H1 (cell line): ENCODE measurements around the gene AGAP1. TPM values are rescaled to one million over a fixed set of nuclear protein-coding genes. Genes with fewer than 3 reads are reported as not detected.

Experiments
- CTCF ChIA-PET: fragments of 300-600 bp; sonication (Branson Sonifier 250); formaldehyde crosslinking; loops from one replicate; lab custom pipeline; 2021; ENCODE audit not compliant: partially characterized antibody; lab: Charles Lee
- POLR2A ChIA-PET: fragments of 300-600 bp; sonication (Branson Sonifier 250); formaldehyde crosslinking; loops from one replicate; lab custom pipeline; 2021; ENCODE audit warnings: inconsistent platforms; ENCODE audit not compliant: partially characterized antibody; lab: Charles Lee
- DNase-seq, 2 experiments: peaks; one replicate each; pipeline versions ENCODE4 v3.0.0 to v3.0.0-alpha.2; 2010 to 2022; ENCODE audit warnings: low spot score in 2 of 2, low read depth in 1 of 2, mixed read lengths in 1 of 2
- FAIRE-seq: peaks from 2 replicates; lab custom pipeline; 2011; peaks lifted over from hg19 to GRCh38; lab: Jason Lieb, UNC
- H2AFZ ChIP-seq: 2 replicates; pipeline ENCODE4 v1.8.1; 2012; ENCODE audit warnings: low read length, inconsistent platforms
- H2AK5ac ChIP-seq: 2 replicates; pipeline ENCODE4 v1.6.1; 2013; ENCODE audit warnings: low read depth, low read length
- H2BK120ac ChIP-seq: replicated peaks from 2 replicates; pipeline ENCODE3; 2013; ENCODE audit warnings: low read depth, low read length, inconsistent platforms
- H2BK12ac ChIP-seq: 2 replicates; pipeline ENCODE4 v1.6.1; 2013; ENCODE audit warnings: low read depth, low read length
- H2BK15ac ChIP-seq: 2 replicates; pipeline ENCODE4 v1.6.1; 2013; ENCODE audit warnings: low read length
- H2BK20ac ChIP-seq: 2 replicates; pipeline ENCODE4 v1.6.1; 2013; ENCODE audit warnings: low read length
- H2BK5ac ChIP-seq: 2 replicates; pipeline ENCODE4 v1.6.1; 2013; ENCODE audit warnings: low read depth, low read length
- H3K14ac ChIP-seq: 2 replicates; pipeline ENCODE4 v1.6.1; 2013; ENCODE audit warnings: inconsistent platforms; ENCODE audit not compliant: insufficient read length
- H3K18ac ChIP-seq: 2 replicates; pipeline ENCODE4 v1.6.1; 2013; ENCODE audit warnings: low read length; ENCODE audit errors: extremely low read depth
- H3K23ac ChIP-seq: 2 replicates; pipeline ENCODE4 v1.6.1; 2013; ENCODE audit warnings: inconsistent platforms; ENCODE audit not compliant: insufficient read length
- H3K23me2 ChIP-seq: 2 replicates; pipeline ENCODE4 v1.6.1; 2013; ENCODE audit warnings: low read depth, low read length
- H3K27ac ChIP-seq: 2 replicates; pipeline ENCODE4 v1.6.1; 2011; ENCODE audit warnings: low read depth, low read length, inconsistent platforms
- H3K27me3 ChIP-seq, 4 experiments: replicated peaks in 1 of 4; 1 replicate in 1 of 4; 2 replicates in 3 of 4; pipeline versions ENCODE4 v1.6.1 to v1.8.1; 2011 to 2013; ENCODE audit warnings: low read length in 3 of 4, mild to moderate bottlenecking in 3 of 4, inconsistent platforms in 2 of 4, mixed read lengths in 2 of 4, moderate library complexity in 1 of 4; ENCODE audit not compliant: control insufficient read depth in 3 of 4, insufficient read depth in 3 of 4; ENCODE audit errors: extremely low read depth in 1 of 4
- H3K36me3 ChIP-seq, 4 experiments: 2 replicates each; pipeline versions ENCODE4 v1.6.1 to v1.8.1; 2011 to 2013; ENCODE audit warnings: mild to moderate bottlenecking in 4 of 4, low read length in 3 of 4, moderate library complexity in 2 of 4, control low read depth in 1 of 4, inconsistent platforms in 1 of 4; ENCODE audit not compliant: insufficient read depth in 4 of 4, control insufficient read depth in 2 of 4
- H3K4ac ChIP-seq: replicated peaks from 2 replicates; pipeline ENCODE3; 2013; ENCODE audit warnings: low read length, low read depth, mixed read lengths, inconsistent platforms; ENCODE audit not compliant: insufficient read length
- H3K4me1 ChIP-seq, 4 experiments: replicated peaks in 1 of 4; 1 replicate in 1 of 4; 2 replicates in 3 of 4; pipeline versions ENCODE4 v1.6.1 to v1.8.1; 2011 to 2013; ENCODE audit warnings: low read length in 3 of 4, inconsistent platforms in 2 of 4, mixed read lengths in 1 of 4; ENCODE audit not compliant: insufficient read depth in 4 of 4, control insufficient read depth in 3 of 4
- H3K4me2 ChIP-seq, 2 experiments: 2 replicates each; pipeline versions ENCODE4 v1.6.1 to v1.8.1; 2011 to 2013; ENCODE audit warnings: low read depth in 2 of 2, low read length in 2 of 2, control low read depth in 1 of 2, inconsistent platforms in 1 of 2, mild to moderate bottlenecking in 1 of 2; ENCODE audit not compliant: insufficient read depth in 1 of 2
- H3K4me3 ChIP-seq, 4 experiments: fragments of 200-600, 300-600 bp in 1 of 4; sonication (generic), shearing (Covaris generic), sonication (Bioruptor Twin) in 1 of 4; 2 replicates each; pipeline versions ENCODE4 v1.5.1 to v1.8.1; 2011 to 2016; ENCODE audit warnings: low read length in 4 of 4, low read depth in 3 of 4, control low read depth in 2 of 4, inconsistent platforms in 2 of 4, mild to moderate bottlenecking in 2 of 4, mixed read lengths in 1 of 4, moderate library complexity in 1 of 4; ENCODE audit not compliant: insufficient read depth in 2 of 4; ENCODE audit errors: extremely low read depth in 1 of 4
- H3K56ac ChIP-seq: replicated peaks from 2 replicates; pipeline ENCODE3; 2013; ENCODE audit warnings: low read depth, mild to moderate bottlenecking, mixed read lengths, low read length, inconsistent platforms; ENCODE audit not compliant: insufficient read length
- H3K79me1 ChIP-seq: 2 replicates; pipeline ENCODE4 v1.6.1; 2013; ENCODE audit warnings: low read depth, low read length, control low read depth
- H3K79me2 ChIP-seq, 2 experiments: 2 replicates each; pipeline versions ENCODE4 v1.6.1 to v1.8.1; 2012 to 2013; ENCODE audit warnings: low read length in 2 of 2, mild to moderate bottlenecking in 2 of 2, inconsistent platforms in 1 of 2; ENCODE audit not compliant: insufficient read depth in 2 of 2, control insufficient read depth in 1 of 2
- H3K9ac ChIP-seq, 4 experiments: replicated peaks in 1 of 4; 1 replicate in 1 of 4; 2 replicates in 3 of 4; pipeline versions ENCODE4 v1.6.1 to v1.8.1; 2011 to 2013; ENCODE audit warnings: low read depth in 3 of 4, low read length in 3 of 4, control low read depth in 2 of 4, mild to moderate bottlenecking in 2 of 4, moderate library complexity in 2 of 4, inconsistent platforms in 1 of 4; ENCODE audit errors: extremely low read depth in 1 of 4
- H3K9me3 ChIP-seq, 2 experiments: 2 replicates each; pipeline versions ENCODE4 v1.6.1 to v1.8.1; 2012 to 2013; ENCODE audit warnings: mild to moderate bottlenecking in 2 of 2, moderate library complexity in 2 of 2, control low read depth in 1 of 2, inconsistent platforms in 1 of 2, low read depth in 1 of 2, low read length in 1 of 2, mixed read lengths in 1 of 2; ENCODE audit not compliant: insufficient read depth in 2 of 2
- H4K20me1 ChIP-seq, 2 experiments: replicated peaks in 1 of 2; 2 replicates each; pipeline versions ENCODE3 to v1.8.1; 2011 to 2013; ENCODE audit warnings: inconsistent platforms in 2 of 2, low read length in 2 of 2, mild to moderate bottlenecking in 1 of 2; ENCODE audit not compliant: insufficient read depth in 2 of 2, control insufficient read depth in 1 of 2
- H4K5ac ChIP-seq: 2 replicates; pipeline ENCODE4 v1.6.1; 2013; ENCODE audit warnings: low read length, low read depth, mixed read lengths, inconsistent platforms; ENCODE audit not compliant: insufficient read length
- H4K8ac ChIP-seq: 2 replicates; pipeline ENCODE4 v1.8.0; 2013; ENCODE audit warnings: mild to moderate bottlenecking, moderate library complexity, low read length, inconsistent platforms; ENCODE audit not compliant: insufficient read depth; ENCODE audit errors: extremely low read depth
- H4K91ac ChIP-seq: replicated peaks from 2 replicates; pipeline ENCODE3; 2013; ENCODE audit warnings: low read length, mixed read lengths, inconsistent platforms; ENCODE audit not compliant: insufficient read length
- BCL11A ChIP-seq, 2 experiments: IDR thresholded peaks; one replicate each; pipeline ENCODE4 v1.6.1; 2011; ENCODE audit warnings: low read depth in 2 of 2, low read length in 2 of 2, mild to moderate bottlenecking in 2 of 2
- NRF1 ChIP-seq: IDR thresholded peaks from 2 replicates; pipeline ENCODE4 v1.6.1; 2011; ENCODE audit warnings: mild to moderate bottlenecking, low read depth, low read length, improper control_type of control experiment
- POLR2AphosphoS5 ChIP-seq: IDR thresholded peaks from 2 replicates; pipeline ENCODE4 v1.6.1; 2011; ENCODE audit warnings: low read depth, low read length
- POU5F1 ChIP-seq: IDR thresholded peaks from 2 replicates; pipeline ENCODE4 v1.6.1; 2011; ENCODE audit warnings: low read depth, mild to moderate bottlenecking, low read length, moderate library complexity
- SUZ12 ChIP-seq: fragments of 200-600 bp; sonication (generic); IDR thresholded peaks from 2 replicates; pipeline ENCODE4 v1.6.1; 2012; ENCODE audit warnings: mild to moderate bottlenecking, inconsistent platforms, low read length, moderate library complexity, mixed read lengths
- TBP ChIP-seq: IDR thresholded peaks from 2 replicates; pipeline ENCODE4 v1.6.1; 2011; ENCODE audit warnings: low read depth, low read length, improper control_type of control experiment
- WGBS, 2 experiments: shearing (Covaris generic) in 1 of 2; methylation state at CpG; one replicate each; pipeline versions ENCODE4 v1.1.6 to v1.1.7; 2013 to 2015; ENCODE audit warnings: low lambda C conversion rate in 2 of 2, mixed read lengths in 2 of 2, inconsistent platforms in 1 of 2, low coverage in 1 of 2, missing lambda C conversion rate in 1 of 2; ENCODE audit not compliant: insufficient replicate concordance in 2 of 2, insufficient coverage in 1 of 2, insufficient read length in 1 of 2; ENCODE audit errors: extremely low coverage in 1 of 2, missing lambda C conversion rate in 1 of 2; 5-methylcytosine and 5-hydroxymethylcytosine counted together
- polyA plus RNA-seq, 7 experiments: library from polyadenylated mRNA; depleted of rRNA in 3 of 7; stranded (reverse) in 5 of 7; unstranded in 2 of 7; fragments of >200 nt in 5 of 7; fragments of 200-250 nt in 2 of 7; gene quantifications; 1 replicate in 5 of 7; 2 replicates in 1 of 7; 4 replicates in 1 of 7; pipeline versions ENCODE4 v1.2.1 to v1.2.3, GENCODE V29; 2011 to 2013; ENCODE audit warnings: missing spikeins in 2 of 7, mixed read lengths in 2 of 7
- total RNA-seq: library from RNA; stranded (reverse); fragmentation: NEBNext Ultra II Directional; extraction: Animal tissue kit (Norgen Biotek cat#: 25700); gene quantifications from 2 replicates; pipeline ENCODE4 v1.2.1, GENCODE V29; 2021

AGAP1 gene
- total and polyA plus RNA-seq, 2 of the 8 experiments (the other 6 are each of a cell fraction or from before 2014, with no cell fraction given): 18.1 to 39.4 TPM

DNA sequence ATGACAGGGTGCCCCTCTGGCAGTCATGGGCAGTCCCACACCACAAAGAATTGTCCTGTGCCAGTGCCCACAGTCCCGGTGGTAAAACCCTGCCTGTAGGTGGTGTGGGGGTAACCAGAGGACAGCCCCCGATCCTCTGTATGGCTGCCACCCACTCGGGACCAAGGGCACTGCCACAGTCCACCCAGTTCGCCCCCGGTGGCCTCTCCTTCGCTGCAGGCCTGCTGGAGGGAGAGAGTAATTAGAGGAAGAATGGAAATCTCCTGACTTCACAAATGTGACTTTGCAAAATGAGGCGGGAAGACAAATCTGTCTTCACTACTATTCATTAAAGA, 663.0 kb downstream of the AGAP1 start:
- Histone ChIP-seq H3K18ac (no peak overlapping the region), H3K23me2 (peaks cover 7% of the 10 kb centered on the region; the same call in 1 of the 2 replicates), H4K8ac (no peak overlapping the region), H3K14ac (no peak overlapping the region), H3K4ac (no peak overlapping the region), H3K79me1 (no peaks in the 10 kb centered on the region), H4K20me1 (peaks cover 0 to 2% of the 10 kb centered on the region in 2 experiments), H4K5ac (no peak overlapping the region), H3K23ac (no peak overlapping the region), H3K56ac (no peak overlapping the region), H3K4me3 (no peak overlapping the region), H2BK5ac (no peak overlapping the region), H4K91ac (no peak overlapping the region), H3K4me2 (no peak overlapping the region), H3K27me3 (peaks cover 43 to 68% (median 60%) of the 10 kb centered on the region in 4 experiments), H3K9me3 (no peaks in the 10 kb centered on the region; a peak in 2 of 4 replicates), H2BK120ac (no peak overlapping the region), H2BK20ac (peak overlapping the region; percentile 34; the same call in 1 of the 2 replicates), H3K9ac (no peak overlapping the region), H2BK12ac (peak overlapping the region; percentile 82; the same call in 1 of the 2 replicates), H3K79me2 (no peaks in the 10 kb centered on the region), H3K36me3 (no peaks in the 10 kb centered on the region), H2AFZ (no peak overlapping the region), H2BK15ac (no peak overlapping the region; the same call in 1 of the 2 replicates), H3K4me1 (peaks cover 1 to 32% (median 27%) of the 10 kb centered on the region in 4 experiments), H2AK5ac (no peak overlapping the region), H3K27ac (no peak overlapping the region)
- ChIA-PET CTCF (interaction anchor here (1.1 to 6.9 kb wide), 3 partner anchors 13 to 176 kb away, joined by 3 to 50 read pairs (median 42); no protein-coding TSS in a partner anchor), POLR2A (no interaction called here)
- DNase-seq: no peak
- no peak for TF ChIP-seq NRF1
- 0 out of 2 replicates have a peak, but pooled peaks have one; percentile 16 for TF ChIP-seq SUZ12
- no peak for TF ChIP-seq POLR2AphosphoS5
- TF ChIP-seq BCL11A (IDR thresholded peaks at IDR 0.05; ENCODE audit: low read depth in 2 of 2, low read length in 2 of 2): no peak
- TF ChIP-seq TBP: no peak
- TF ChIP-seq POU5F1: no peak
- no peak for FAIRE-seq
- 85% methylated on average over 7 of the region's 7 CpGs; no CpG with 5 or more reads in 1 of the 2 experiments for WGBS, 2 experiments
